Esophagus squamous epithelium (tissue), 4 donors: ENCODE measurements around the gene ZBED4.

Source experiments
- CTCF ChIP-seq, 6 experiments: fragments of 450-650 bp in 4 of 6; fragments of 200-600 bp in 2 of 6; sonication (generic) in 2 of 6; IDR thresholded peaks; one replicate each; pipeline ENCODE4 v1.5.1; 2016 to 2019; ENCODE audit warnings: antibody characterized with exemption in 6 of 6, mild to moderate bottlenecking in 4 of 6, moderate library complexity in 4 of 6
- POLR2A ChIP-seq, 4 donors: fragments of 450-650 bp; IDR thresholded peaks; one replicate each; pipeline ENCODE4 v1.6.1; 2017; ENCODE audit warnings: antibody characterized with exemption in 4 of 4, mild to moderate bottlenecking in 4 of 4, moderate library complexity in 3 of 4

GRCh38 chr22:49906799-49907290 is 53.2 kb downstream of the ZBED4 start:
- no peak for TF ChIP-seq POLR2A (IDR thresholded peaks at IDR 0.05)
- no peak for TF ChIP-seq CTCF (IDR thresholded peaks at IDR 0.05)
